Gastrocnemius medialis (tissue), 4 donors: ENCODE data around the gene GRID1.

ENCODE experiments used
- POLR2A ChIP-seq, 2 donors: fragments of 450-650 bp; IDR thresholded peaks; one replicate each; pipeline ENCODE4 v1.6.1; 2017; ENCODE audit warnings: antibody characterized with exemption in 2 of 2, mild to moderate bottlenecking in 2 of 2, moderate library complexity in 2 of 2
- TF ChIP-seq, protein P1 (sequence below), 5 experiments: fragments of 450-650 bp in 3 of 5; fragments of 200-600 bp in 2 of 5; sonication (generic) in 2 of 5; IDR thresholded peaks in 4 of 5; conservative IDR thresholded peaks in 1 of 5; 1 replicate in 4 of 5; 2 replicates in 1 of 5; pipeline ENCODE4 v1.5.1; 2016 to 2019; ENCODE audit warnings: antibody characterized with exemption in 5 of 5, mild to moderate bottlenecking in 3 of 5, moderate library complexity in 3 of 5

DNA sequence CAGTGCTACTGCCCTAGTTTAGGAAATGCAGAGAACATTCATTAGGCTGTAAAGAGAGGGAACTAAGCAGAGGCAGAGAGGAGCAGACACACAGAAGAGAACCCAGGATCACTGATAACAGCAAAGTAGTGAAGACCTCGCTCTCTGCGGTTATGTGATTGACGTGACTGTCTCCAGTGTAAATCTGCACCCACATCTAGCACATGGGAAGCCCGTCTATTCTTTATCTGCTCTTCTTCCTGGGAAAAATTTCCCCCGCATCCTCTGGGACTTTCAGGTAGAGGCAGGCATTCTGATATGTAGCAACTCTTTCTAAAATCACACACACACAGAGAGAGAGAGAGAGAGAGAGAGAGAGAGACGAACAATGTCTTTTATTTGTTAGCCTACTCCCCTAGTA, 699.6 kb downstream of the GRID1 start:
- TF ChIP-seq, protein P1, sequence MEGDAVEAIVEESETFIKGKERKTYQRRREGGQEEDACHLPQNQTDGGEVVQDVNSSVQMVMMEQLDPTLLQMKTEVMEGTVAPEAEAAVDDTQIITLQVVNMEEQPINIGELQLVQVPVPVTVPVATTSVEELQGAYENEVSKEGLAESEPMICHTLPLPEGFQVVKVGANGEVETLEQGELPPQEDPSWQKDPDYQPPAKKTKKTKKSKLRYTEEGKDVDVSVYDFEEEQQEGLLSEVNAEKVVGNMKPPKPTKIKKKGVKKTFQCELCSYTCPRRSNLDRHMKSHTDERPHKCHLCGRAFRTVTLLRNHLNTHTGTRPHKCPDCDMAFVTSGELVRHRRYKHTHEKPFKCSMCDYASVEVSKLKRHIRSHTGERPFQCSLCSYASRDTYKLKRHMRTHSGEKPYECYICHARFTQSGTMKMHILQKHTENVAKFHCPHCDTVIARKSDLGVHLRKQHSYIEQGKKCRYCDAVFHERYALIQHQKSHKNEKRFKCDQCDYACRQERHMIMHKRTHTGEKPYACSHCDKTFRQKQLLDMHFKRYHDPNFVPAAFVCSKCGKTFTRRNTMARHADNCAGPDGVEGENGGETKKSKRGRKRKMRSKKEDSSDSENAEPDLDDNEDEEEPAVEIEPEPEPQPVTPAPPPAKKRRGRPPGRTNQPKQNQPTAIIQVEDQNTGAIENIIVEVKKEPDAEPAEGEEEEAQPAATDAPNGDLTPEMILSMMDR (IDR thresholded peaks at IDR 0.05 in 4 of 5, conservative IDR thresholded peaks at IDR 0.05 in 1 of 5), result no peak
- no peak for TF ChIP-seq POLR2A (IDR thresholded peaks at IDR 0.05)
